Osteoblast (primary cell): ENCODE measurements around the gene WAS. TPM values are rescaled to one million over a fixed set of nuclear protein-coding genes. Genes with fewer than 3 reads are reported as not detected.

ENCODE experiments used
- DNase-seq: peaks from one replicate; pipeline ENCODE4 v3.0.0; 2011; ENCODE audit warnings: low spot score, mixed read lengths; ENCODE audit not compliant: insufficient read length; ENCODE audit errors: missing footprints
- H2AFZ ChIP-seq: 2 replicates; pipeline ENCODE4 v1.6.0; 2011; ENCODE audit warnings: mild to moderate bottlenecking, low read length
- H3K27ac ChIP-seq: 2 replicates; pipeline ENCODE4 v1.5.1; 2011; ENCODE audit warnings: mild to moderate bottlenecking, low read depth, low read length, moderate library complexity
- H3K27me3 ChIP-seq: 2 replicates; pipeline ENCODE4 v1.6.0; 2012; ENCODE audit warnings: mild to moderate bottlenecking, control low read depth, inconsistent platforms, low read length, moderate library complexity; ENCODE audit not compliant: insufficient read depth
- H3K36me3 ChIP-seq: 2 replicates; pipeline ENCODE4 v1.5.1; 2011; ENCODE audit warnings: mild to moderate bottlenecking, low read length, control low read depth, moderate library complexity; ENCODE audit not compliant: insufficient read depth
- H3K4me1 ChIP-seq: 2 replicates; pipeline ENCODE4 v1.5.1; 2011; ENCODE audit warnings: mild to moderate bottlenecking, low read length, control low read depth, moderate library complexity; ENCODE audit not compliant: insufficient read depth
- H3K4me2 ChIP-seq: 2 replicates; pipeline ENCODE4 v1.6.0; 2011; ENCODE audit warnings: mild to moderate bottlenecking, low read length; ENCODE audit not compliant: insufficient read depth
- H3K4me3 ChIP-seq: fragments of 200-600 bp; sonication (generic); 3 replicates; pipeline ENCODE4 v1.5.1; 2012; ENCODE audit warnings: mild to moderate bottlenecking, low read length, inconsistent platforms; ENCODE audit not compliant: insufficient read depth
- H3K79me2 ChIP-seq: 2 replicates; pipeline ENCODE4 v1.6.0; 2012; ENCODE audit warnings: mild to moderate bottlenecking, low read length, control low read depth, inconsistent platforms; ENCODE audit not compliant: insufficient read depth
- H3K9me3 ChIP-seq: 2 replicates; pipeline ENCODE4 v1.5.1; 2011; ENCODE audit warnings: low read depth, low read length, control low read depth
- H4K20me1 ChIP-seq: 2 replicates; pipeline ENCODE4 v1.6.0; 2012; ENCODE audit warnings: mild to moderate bottlenecking, low read length, control low read depth; ENCODE audit not compliant: insufficient read depth
- CTCF ChIP-seq: IDR thresholded peaks from 2 replicates; pipeline ENCODE4 v1.5.1; 2011; ENCODE audit warnings: mild to moderate bottlenecking, low read depth, low read length, moderate library complexity; ENCODE audit errors: extremely low read depth
- total RNA-seq: library from RNA; depleted of rRNA; stranded (reverse); fragments of >200 nt; gene quantifications from 2 replicates; pipeline ENCODE4 v1.2.3, GENCODE V29; 2012

Gene WAS
- total RNA-seq, 1 donor: 0.36 TPM

- Histone ChIP-seq H3K4me2 (peak overlapping the region; percentile 90), H3K27me3 (no peaks in the 10 kb centered on the region), H4K20me1 (no peaks in the 10 kb centered on the region), H3K4me3 (peak overlapping the region; percentile 75), H2AFZ (peak overlapping the region; percentile 92), H3K79me2 (peaks cover 6% of the 10 kb centered on the region), H3K36me3 (no peaks in the 10 kb centered on the region), H3K27ac (no peak overlapping the region), H3K9me3 (no peaks in the 10 kb centered on the region), H3K4me1 (peaks cover 12% of the 10 kb centered on the region)
- TF ChIP-seq CTCF: no peak
- DNase-seq: peak; percentile 83
Measured at GRCh38 chrX:48694776-48695533, 11.4 kb downstream of the WAS start.

GRCh38 chrX:48695534-48695896, 11.9 kb downstream of the WAS start:
- peak overlapping the region; percentile 63 for H3K27ac ChIP-seq
- no peaks in the 10 kb centered on the region for H4K20me1 ChIP-seq
- H3K4me3 ChIP-seq: peak overlapping the region; percentile 75
- peaks cover 12% of the 10 kb centered on the region for H3K4me1 ChIP-seq
- peak overlapping the region; percentile 90 for H3K4me2 ChIP-seq
- peak overlapping the region; percentile 92 for H2AFZ ChIP-seq
- peaks cover 6% of the 10 kb centered on the region for H3K79me2 ChIP-seq
- no peaks in the 10 kb centered on the region for H3K36me3 ChIP-seq
- H3K9me3 ChIP-seq: no peaks in the 10 kb centered on the region
- no peak for DNase-seq
- TF ChIP-seq CTCF: no peak
- H3K27me3 ChIP-seq: no peaks in the 10 kb centered on the region

DNA sequence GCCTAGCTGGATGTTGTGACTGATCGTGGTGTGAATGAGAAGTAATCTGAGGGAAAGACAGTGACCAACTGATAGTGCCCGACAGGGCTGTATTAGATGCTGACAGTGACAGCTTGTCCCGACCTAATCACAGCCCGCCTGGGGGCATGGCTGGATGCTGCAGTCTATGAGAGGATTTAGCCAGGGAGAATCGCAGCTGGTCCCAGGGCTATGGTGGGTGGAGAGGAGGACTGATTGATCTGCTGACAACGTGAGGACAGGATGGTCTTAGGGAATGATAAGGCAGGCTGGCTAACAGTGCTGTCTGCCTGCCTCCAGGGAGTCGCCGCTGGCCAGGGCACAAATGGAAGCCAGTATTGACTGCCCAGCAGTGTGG, 12.3 kb downstream of the WAS start:
- Histone ChIP-seq H3K79me2 (peaks cover 6% of the 10 kb centered on the region), H3K4me3 (peak overlapping the region; percentile 75), H2AFZ (peak overlapping the region; percentile 92), H4K20me1 (no peaks in the 10 kb centered on the region), H3K9me3 (no peaks in the 10 kb centered on the region), H3K27ac (peak overlapping the region; percentile 63), H3K4me1 (peaks cover 12% of the 10 kb centered on the region), H3K27me3 (no peaks in the 10 kb centered on the region), H3K4me2 (peak overlapping the region; percentile 90), H3K36me3 (no peaks in the 10 kb centered on the region)
- no peak for DNase-seq
- TF ChIP-seq CTCF: no peak

DNA sequence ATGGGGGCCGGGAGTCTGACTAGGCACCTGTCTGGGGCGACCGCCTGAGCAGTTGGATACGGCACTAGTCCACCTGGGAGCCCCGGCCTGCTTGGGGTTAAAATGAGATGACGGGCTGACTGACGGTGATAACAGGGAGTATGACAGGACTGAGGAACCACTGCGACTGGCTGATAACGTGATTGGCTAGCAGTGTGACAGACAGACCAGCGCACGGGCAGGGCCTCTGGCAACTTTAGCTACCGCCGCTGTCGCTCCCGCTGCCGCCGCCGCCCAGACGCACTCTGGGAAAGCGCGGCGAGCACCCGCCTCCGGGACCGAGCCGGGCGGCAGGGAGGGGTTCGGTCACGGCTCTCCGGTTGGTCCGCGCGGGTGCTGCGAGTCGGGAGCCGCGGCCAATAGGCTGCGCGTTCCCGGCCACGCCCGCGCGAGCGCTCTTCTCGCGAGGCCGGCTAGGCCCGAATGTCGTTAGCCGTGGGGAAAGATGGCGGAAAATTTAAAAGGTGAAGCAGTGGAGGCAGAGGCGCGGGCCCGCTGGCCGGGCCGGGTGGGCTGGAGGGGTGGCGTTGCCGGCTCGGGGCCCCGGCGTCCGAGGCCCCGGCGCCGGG, 12.8 kb downstream of the WAS start, which contains the start of gene SUV39H1:
Gene SUV39H1, plus strand, starts transcription at position 434 of the 608 bp plus-strand sequence. Its CDS starts 51 bp downstream, at position 485.
- Histone ChIP-seq H3K9me3 (no peaks in the 10 kb centered on the region), H3K4me3 (peak within 1 kb of the TSS; percentile 75), H3K4me2 (peak within 1 kb of the TSS; percentile 90), H3K36me3 (no peaks in the 10 kb centered on the region), H2AFZ (peak within 1 kb of the TSS; percentile 92), H3K79me2 (peaks cover 6% of the 10 kb centered on the region), H3K4me1 (peaks cover 12% of the 10 kb centered on the region), H3K27ac (peak within 1 kb of the TSS; percentile 63), H4K20me1 (no peaks in the 10 kb centered on the region), H3K27me3 (no peaks in the 10 kb centered on the region)
- TF ChIP-seq CTCF: no peak
- DNase-seq: peak; percentile 100
